K562 (cell line): ENCODE data around the gene HSD17B3. TPM values are rescaled to one million over a fixed set of nuclear protein-coding genes. Genes with fewer than 3 reads are reported as not detected.
"Not testable (repeated sequence)": the region's sequence is repeated elsewhere in the genome, so short reads cannot be mapped to it uniquely, and the experiment has no call there.

Experiments used
- ATAC-seq: fragments of 200-7000 bp; cut with Tn5 transposase; 3 replicates; pipeline ENCODE4 v1.9.1; 2020; ENCODE audit warnings: moderate library complexity
- BruUV-seq: library from RNA; stranded (reverse); fragments of 400-500 nt; replicated peaks from 2 replicates; lab custom pipeline; 2021; lab: Mats Ljungman, UMichigan
- CTCF ChIA-PET: fragments of 300-600 bp; formaldehyde crosslinking; extraction: SDS; loops from one replicate; lab custom pipeline; 2021; ENCODE audit warnings: low intra/inter-chr PET ratio; lab: Yijun Ruan, JAX
- POLR2A ChIA-PET: fragments of 300-600, 350-650 bp; sonication (Branson Sonifier 250); formaldehyde crosslinking; extraction: SDS; loops from one replicate; lab custom pipeline; 2021; ENCODE audit warnings: antibody characterized with exemption, inconsistent platforms; lab: Yijun Ruan, JAX
- DNase-seq, 4 experiments: peaks; one replicate each; pipeline versions ENCODE4 v3.0.0 to v3.0.0-alpha.2; 2011 to 2018; ENCODE audit warnings: low spot score in 3 of 4, mixed read lengths in 3 of 4; ENCODE audit errors: extremely low read depth in 1 of 4
- FAIRE-seq: peaks from 2 replicates; lab custom pipeline; 2011; peaks lifted over from hg19 to GRCh38; lab: Jason Lieb, UNC
- H2AFZ ChIP-seq: 2 replicates; pipeline ENCODE4 v1.6.0; 2011; ENCODE audit warnings: low read depth, low read length, control low read depth, inconsistent platforms
- H3K27ac ChIP-seq: fragments of 200-600 bp; 3 replicates; pipeline ENCODE4 v1.8.0; 2011; ENCODE audit warnings: low read depth, mild to moderate bottlenecking, control low read depth, inconsistent platforms, low read length, moderate library complexity, mixed read lengths; ENCODE audit errors: extremely low read depth
- H3K27me3 ChIP-seq, 2 experiments: fragments of 300-600 bp in 1 of 2; 2 replicates in 1 of 2; 3 replicates in 1 of 2; pipeline versions ENCODE4 v1.6.0 to v1.8.0; 2011; ENCODE audit warnings: inconsistent platforms in 2 of 2, low read length in 2 of 2, mild to moderate bottlenecking in 1 of 2, mixed read lengths in 1 of 2, moderate library complexity in 1 of 2; ENCODE audit not compliant: control insufficient read depth in 2 of 2, insufficient read depth in 2 of 2
- H3K36me3 ChIP-seq: fragments of 300-600 bp; 3 replicates; pipeline ENCODE4 v1.8.0; 2011; ENCODE audit warnings: mild to moderate bottlenecking, low read length, inconsistent platforms; ENCODE audit not compliant: control insufficient read depth, insufficient read depth
- H3K4me1 ChIP-seq, 2 experiments: fragments of 200-600 bp in 1 of 2; replicated peaks in 1 of 2; 2 replicates in 1 of 2; 3 replicates in 1 of 2; pipeline versions ENCODE4 v1.5.1 to v1.8.0; 2011; ENCODE audit warnings: inconsistent platforms in 2 of 2, low read length in 2 of 2, mild to moderate bottlenecking in 1 of 2, mixed read lengths in 1 of 2, moderate library complexity in 1 of 2; ENCODE audit not compliant: control insufficient read depth in 2 of 2, insufficient read depth in 2 of 2
- H3K4me2 ChIP-seq: 2 replicates; pipeline ENCODE4 v1.6.1; 2011; ENCODE audit warnings: low read length, control low read depth, inconsistent platforms, mixed read lengths; ENCODE audit not compliant: insufficient read depth
- H3K4me3 ChIP-seq: fragments of 200-600 bp; sonication (generic), shearing (Covaris generic); 2 replicates; pipeline ENCODE4 v1.5.1; 2016; ENCODE audit warnings: control low read depth, inconsistent platforms
- H3K79me2 ChIP-seq: fragments of 200-600 bp; 3 replicates; pipeline ENCODE4 v1.8.0; 2011; ENCODE audit warnings: low read length, inconsistent platforms; ENCODE audit not compliant: control insufficient read depth, insufficient read depth
- H3K9ac ChIP-seq, 2 experiments: 2 replicates each; pipeline versions ENCODE4 v1.6.0 to v1.6.1; 2011; ENCODE audit warnings: low read depth in 2 of 2, low read length in 2 of 2, control low read depth in 1 of 2, inconsistent platforms in 1 of 2, mild to moderate bottlenecking in 1 of 2, mixed read lengths in 1 of 2; ENCODE audit not compliant: insufficient read depth in 1 of 2
- H3K9me1 ChIP-seq: one replicate; pipeline ENCODE4 v1.6.0; 2011; ENCODE audit warnings: inconsistent platforms, mild to moderate bottlenecking, low read length, moderate library complexity; ENCODE audit not compliant: control insufficient read depth, insufficient read depth
- H3K9me3 ChIP-seq: replicated peaks from 2 replicates; pipeline ENCODE4 v1.5.1; 2011; ENCODE audit warnings: low read depth, low read length, inconsistent platforms; ENCODE audit not compliant: control insufficient read depth, insufficient read depth
- H4K20me1 ChIP-seq: replicated peaks from 2 replicates; pipeline ENCODE4 v1.6.1; 2011; ENCODE audit warnings: low read length, inconsistent platforms, mixed read lengths; ENCODE audit not compliant: control insufficient read depth, insufficient read depth
- CTCF ChIP-seq, 3 experiments: IDR thresholded peaks in 2 of 3; conservative IDR thresholded peaks in 1 of 3; 2 replicates each; pipeline ENCODE4 v1.5.1; 2011 to 2012; ENCODE audit warnings: low read length in 3 of 3, mild to moderate bottlenecking in 3 of 3, control low read depth in 2 of 3, improper control_type of control experiment in 1 of 3, inconsistent platforms in 1 of 3, low read depth in 1 of 3, mixed read lengths in 1 of 3, moderate library complexity in 1 of 3; ENCODE audit not compliant: insufficient read depth in 2 of 3
- E2F5 ChIP-seq: sonication (generic); formaldehyde crosslinking; IDR thresholded peaks from 2 replicates; pipeline ENCODE4 v1.8.0; 2022; ENCODE audit warnings: mild to moderate bottlenecking, missing genetic modification reagents
- MCM2 ChIP-seq: fragments of 450-650 bp; IDR thresholded peaks from 2 replicates; pipeline ENCODE4 v1.6.1; 2017; ENCODE audit warnings: low read depth, mild to moderate bottlenecking
- NFE2 ChIP-seq: IDR thresholded peaks from 2 replicates; pipeline ENCODE4 v1.6.1; 2014; ENCODE audit warnings: antibody characterized with exemption, low read depth
- PML ChIP-seq: IDR thresholded peaks from 2 replicates; pipeline ENCODE4 v1.6.1; 2012; ENCODE audit warnings: low read length, inconsistent platforms
- POLR2H ChIP-seq: IDR thresholded peaks from 2 replicates; pipeline ENCODE4 v1.6.1; 2016; ENCODE audit warnings: missing genetic modification characterization, low read depth, mild to moderate bottlenecking, control low read depth, missing compliant biosample characterization, moderate library complexity
- SAFB2 ChIP-seq: fragments of 200-400 bp; formaldehyde crosslinking; IDR thresholded peaks from 2 replicates; pipeline ENCODE4 v1.6.1; 2018; ENCODE audit warnings: borderline replicate concordance, low read length, low read depth, moderate library complexity; ENCODE audit not compliant: severe bottlenecking
- WGBS: fragments of 100-300 bp; shearing (Covaris generic); methylation state at CpG from one replicate; pipeline ENCODE4 v1.1.6; 2016; ENCODE audit warnings: low coverage, mixed read lengths; ENCODE audit not compliant: insufficient coverage; ENCODE audit errors: missing lambda C conversion rate; 5-methylcytosine and 5-hydroxymethylcytosine counted together
- in situ Hi-C: fragments of 300-500 bp; cut with MboI; formaldehyde crosslinking; loops from 4 replicates; pipeline ENCODE4 v1.15.0; 2018; ENCODE audit warnings: inconsistent platforms, mixed read lengths
- intact Hi-C: fragments of 100-400 bp; cut with micrococcal nuclease; formaldehyde crosslinking; loops from 2 replicates; pipeline ENCODE4 v1.14.2; 2022
- polyA plus RNA-seq, 8 experiments: library from polyadenylated mRNA; depleted of rRNA in 4 of 8; stranded (reverse) in 5 of 8; unstranded in 3 of 8; fragments of >200 nt; fragmentation: Nextera tagmentation in 2 of 8; fragmentation: Illumina TruSeq in 1 of 8; extraction: Ambion mirVana in 2 of 8; extraction: Trizol in 1 of 8; gene quantifications; 2 replicates each; pipeline versions ENCODE4 v1.2.1 to v1.2.3, GENCODE V29; 2011 to 2014; ENCODE audit warnings: inconsistent platforms in 1 of 8, missing spikeins in 1 of 8
- total RNA-seq, 7 experiments: library from RNA; depleted of rRNA in 6 of 7; stranded (reverse); fragments of >200 nt in 6 of 7; fragmentation: Illumina TruSeq in 2 of 7; extraction: Trizol in 2 of 7; gene quantifications; 2 replicates each; pipeline versions ENCODE4 v1.2.1 to v1.2.3, GENCODE V29; 2011 to 2021; ENCODE audit warnings: low replicate concordance in 1 of 7

HSD17B3 gene
- total and polyA plus RNA-seq, 9 of the 15 experiments (the other 6 are each of a cell fraction or from before 2014, with no cell fraction given), result not detected

- no TSS peak for BruUV-seq
- no peaks in the 10 kb centered on the region for H3K36me3 ChIP-seq
- intact Hi-C loops, result no loop called here
- ChIA-PET CTCF (no interaction called here), POLR2A (no interaction called here)
- H3K27me3 ChIP-seq, result peaks cover 7 to 24% of the 10 kb centered on the region in 2 experiments; a peak in 4 of 5 replicates
- 0% methylated on average over 2 of the region's 2 CpGs for WGBS
- no peaks in the 10 kb centered on the region for H3K9me3 ChIP-seq
- no peaks in the 10 kb centered on the region; the same call in 1 of the 2 replicates for H4K20me1 ChIP-seq
- H3K9ac ChIP-seq, result no peak overlapping the region
- FAIRE-seq (no peak), DNase-seq (no peak), ATAC-seq (no peak)
- H3K79me2 ChIP-seq, result no peaks in the 10 kb centered on the region
- no peak overlapping the region for H2AFZ ChIP-seq
- H3K4me3 ChIP-seq, result no peak overlapping the region
- H3K27ac ChIP-seq, result no peak overlapping the region
- in situ Hi-C loops, result no loop called here
- peaks cover 0 to 3% of the 10 kb centered on the region in 2 experiments; a peak in 1 of 5 replicates for H3K4me1 ChIP-seq
- no peaks in the 10 kb centered on the region for H3K9me1 ChIP-seq
- no peak for TF ChIP-seq CTCF (IDR thresholded peaks at IDR 0.05 in 2 of 3, conservative IDR thresholded peaks at IDR 0.05 in 1 of 3; ENCODE audit: insufficient read depth in 2 of 3, low read depth in 1 of 3, low read length in 3 of 3)
- TF ChIP-seq E2F5, result no peak
- no peak for TF ChIP-seq PML
- TF ChIP-seq SAFB2, result no peak
- no peak for TF ChIP-seq POLR2H
- no peak for TF ChIP-seq NFE2
- no peak for TF ChIP-seq MCM2
- no peak overlapping the region for H3K4me2 ChIP-seq
Measured at GRCh38 chr9:96189995-96190394, 112.0 kb downstream of the HSD17B3 start.

GRCh38 chr9:96189581-96189980 lies 112.4 kb downstream of the HSD17B3 start:
- H3K36me3 ChIP-seq, H3K9ac ChIP-seq, H3K4me2 ChIP-seq, H3K27ac ChIP-seq, in situ Hi-C loops, H3K9me1 ChIP-seq, ATAC-seq, H4K20me1 ChIP-seq, CTCF ChIA-PET, H3K4me1 ChIP-seq, H3K9me3 ChIP-seq, intact Hi-C loops, BruUV-seq, POLR2A ChIA-PET, DNase-seq, H3K79me2 ChIP-seq, FAIRE-seq, H2AFZ ChIP-seq, H3K4me3 ChIP-seq: not testable (repeated sequence)
- peaks cover 7 to 24% of the 10 kb centered on the region in 2 experiments; a peak in 4 of 5 replicates for H3K27me3 ChIP-seq
- WGBS, result 0% methylated on average over 2 of the region's 2 CpGs
